Smooth muscle cell (in vitro differentiated cells): ENCODE results near the gene VWC2L. TPM values are rescaled to one million over a fixed set of nuclear protein-coding genes. Genes with fewer than 3 reads are reported as not detected.

ENCODE experiments used
- DNase-seq: peaks from one replicate; lab custom pipeline; 2025; ENCODE audit not compliant: unreplicated experiment; lab: John Stamatoyannopoulos, UW
- H2AFZ ChIP-seq: fragments of 200-600 bp; sonication (generic); 2 replicates; pipeline ENCODE4 v1.6.0; 2016; ENCODE audit warnings: antibody characterized with exemption, low read depth, mild to moderate bottlenecking
- H3F3A ChIP-seq: fragments of 200-600 bp; sonication (generic); 2 replicates; pipeline ENCODE4 v1.6.0; 2017; ENCODE audit warnings: antibody characterized with exemption, low read depth
- H3K27ac ChIP-seq: fragments of 200-600 bp; sonication (generic); 2 replicates; pipeline ENCODE4 v1.5.1; 2016; ENCODE audit warnings: low read depth, mild to moderate bottlenecking
- H3K27me3 ChIP-seq: fragments of 200-600 bp; sonication (generic); 2 replicates; pipeline ENCODE4 v1.6.1; 2016; ENCODE audit warnings: low read depth, mild to moderate bottlenecking
- H3K36me3 ChIP-seq: fragments of 200-600 bp; sonication (generic); 2 replicates; pipeline ENCODE4 v1.5.1; 2016; ENCODE audit warnings: low read depth
- H3K4me1 ChIP-seq: fragments of 200-600 bp; sonication (generic); 2 replicates; pipeline ENCODE4 v1.5.1; 2016; ENCODE audit warnings: low read depth
- H3K4me2 ChIP-seq: fragments of 200-600 bp; sonication (generic); 2 replicates; pipeline ENCODE4 v1.6.0; 2016; ENCODE audit warnings: mild to moderate bottlenecking
- H3K4me3 ChIP-seq: fragments of 200-600 bp; sonication (generic); 2 replicates; pipeline ENCODE4 v1.5.1; 2016; ENCODE audit warnings: mild to moderate bottlenecking
- H3K79me2 ChIP-seq: fragments of 200-600 bp; sonication (generic); 2 replicates; pipeline ENCODE4 v1.6.0; 2016; ENCODE audit warnings: low read depth, mild to moderate bottlenecking
- H3K9ac ChIP-seq: fragments of 200-600 bp; sonication (generic); 2 replicates; pipeline ENCODE4 v1.6.0; 2016; ENCODE audit warnings: low read depth
- H3K9me3 ChIP-seq: fragments of 200-600 bp; sonication (generic); replicated peaks from 2 replicates; pipeline ENCODE4 v1.5.1; 2016; ENCODE audit warnings: low read depth
- H4K20me1 ChIP-seq: fragments of 200-600 bp; sonication (generic); 2 replicates; pipeline ENCODE4 v1.6.0; 2016; ENCODE audit warnings: low read depth
- WGBS: methylation state at CpG from one replicate; pipeline ENCODE4 v1.1.7; 2016; ENCODE audit warnings: low lambda C conversion rate; 5-methylcytosine and 5-hydroxymethylcytosine counted together
- polyA plus RNA-seq: library from polyadenylated mRNA; unstranded; fragments of >200 nt; fragmentation: Nextera tagmentation; extraction: Ambion mirVana; gene quantifications from 2 replicates; pipeline ENCODE4 v1.2.1, GENCODE V29; 2016
- total RNA-seq: library from RNA; depleted of rRNA; stranded (reverse); fragments of >200 nt; gene quantifications from 2 replicates; pipeline ENCODE4 v1.2.3, GENCODE V29; 2014
- TF ChIP-seq, protein P1 (sequence below): fragments of 200-600 bp; sonication (generic); IDR thresholded peaks from 2 replicates; pipeline ENCODE4 v1.5.1; 2017; ENCODE audit warnings: borderline replicate concordance, mild to moderate bottlenecking, antibody characterized with exemption; ENCODE audit not compliant: insufficient read depth, poor library complexity, severe bottlenecking

The VWC2L gene
- total and polyA plus RNA-seq, 2 experiments from 2014 or later: not detected

DNA sequence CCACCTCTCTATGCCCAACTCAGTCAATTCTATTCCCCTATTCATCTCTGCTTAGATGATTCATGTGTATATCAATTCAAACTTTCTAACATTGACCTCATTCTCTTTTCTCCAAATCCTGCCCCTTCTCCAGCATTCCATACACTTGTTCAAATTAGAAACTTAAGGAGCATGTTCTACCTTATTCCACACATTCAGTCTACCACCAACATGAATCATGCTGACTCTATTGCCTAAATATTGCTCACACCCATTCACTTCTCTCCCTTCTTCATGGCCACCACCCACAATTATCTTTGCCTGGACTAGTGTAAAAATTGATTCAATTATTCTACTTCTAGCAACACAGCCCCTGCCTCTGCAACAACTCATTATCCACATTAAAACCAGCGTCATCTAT is 147.5 kb downstream of the VWC2L start:
- DNase-seq: no peak
- Histone ChIP-seq H3F3A (no peaks in the 10 kb centered on the region), H2AFZ (no peak overlapping the region), H3K4me1 (no peaks in the 10 kb centered on the region), H3K27ac (no peak overlapping the region), H3K9ac (no peak overlapping the region), H3K36me3 (no peaks in the 10 kb centered on the region), H3K27me3 (no peaks in the 10 kb centered on the region), H4K20me1 (no peaks in the 10 kb centered on the region), H3K79me2 (no peaks in the 10 kb centered on the region), H3K4me2 (no peak overlapping the region), H3K4me3 (no peak overlapping the region), H3K9me3 (no peaks in the 10 kb centered on the region)
- TF ChIP-seq, protein P1, sequence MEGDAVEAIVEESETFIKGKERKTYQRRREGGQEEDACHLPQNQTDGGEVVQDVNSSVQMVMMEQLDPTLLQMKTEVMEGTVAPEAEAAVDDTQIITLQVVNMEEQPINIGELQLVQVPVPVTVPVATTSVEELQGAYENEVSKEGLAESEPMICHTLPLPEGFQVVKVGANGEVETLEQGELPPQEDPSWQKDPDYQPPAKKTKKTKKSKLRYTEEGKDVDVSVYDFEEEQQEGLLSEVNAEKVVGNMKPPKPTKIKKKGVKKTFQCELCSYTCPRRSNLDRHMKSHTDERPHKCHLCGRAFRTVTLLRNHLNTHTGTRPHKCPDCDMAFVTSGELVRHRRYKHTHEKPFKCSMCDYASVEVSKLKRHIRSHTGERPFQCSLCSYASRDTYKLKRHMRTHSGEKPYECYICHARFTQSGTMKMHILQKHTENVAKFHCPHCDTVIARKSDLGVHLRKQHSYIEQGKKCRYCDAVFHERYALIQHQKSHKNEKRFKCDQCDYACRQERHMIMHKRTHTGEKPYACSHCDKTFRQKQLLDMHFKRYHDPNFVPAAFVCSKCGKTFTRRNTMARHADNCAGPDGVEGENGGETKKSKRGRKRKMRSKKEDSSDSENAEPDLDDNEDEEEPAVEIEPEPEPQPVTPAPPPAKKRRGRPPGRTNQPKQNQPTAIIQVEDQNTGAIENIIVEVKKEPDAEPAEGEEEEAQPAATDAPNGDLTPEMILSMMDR: no peak
- 91% methylated on average over 1 of the region's 1 CpG for WGBS

DNA sequence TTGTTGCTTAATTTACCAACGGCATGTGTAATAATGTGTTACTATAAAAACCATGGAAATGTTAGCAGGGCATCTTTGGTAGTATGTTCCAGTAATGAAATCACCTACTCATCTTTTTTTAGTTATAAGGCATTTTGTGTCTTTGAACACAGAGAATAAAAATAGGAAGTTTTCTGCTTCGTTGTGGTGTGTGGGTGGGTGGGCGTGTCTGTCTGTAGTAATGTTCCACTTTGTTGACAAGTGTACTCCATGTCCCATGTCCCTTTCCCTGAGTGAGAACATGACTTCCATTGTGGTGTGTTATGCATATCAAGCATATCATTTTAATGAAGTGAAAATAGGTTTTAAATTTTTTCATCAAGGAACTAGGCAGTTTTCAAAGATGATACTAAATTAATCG is 149.3 kb downstream of the VWC2L start:
- H3K27ac ChIP-seq: no peak overlapping the region
- no peaks in the 10 kb centered on the region for H4K20me1 ChIP-seq
- H3K79me2 ChIP-seq: no peaks in the 10 kb centered on the region
- H3K27me3 ChIP-seq: no peaks in the 10 kb centered on the region
- H3K36me3 ChIP-seq: no peaks in the 10 kb centered on the region
- H2AFZ ChIP-seq: no peak overlapping the region
- no peak for DNase-seq
- no peaks in the 10 kb centered on the region for H3K9me3 ChIP-seq
- WGBS: 87% methylated on average over 4 of the region's 4 CpGs
- H3F3A ChIP-seq: no peaks in the 10 kb centered on the region
- TF ChIP-seq, protein P1: no peak
- H3K4me1 ChIP-seq: no peaks in the 10 kb centered on the region
- no peak overlapping the region for H3K4me2 ChIP-seq
- no peak overlapping the region for H3K4me3 ChIP-seq
- no peak overlapping the region for H3K9ac ChIP-seq

DNA sequence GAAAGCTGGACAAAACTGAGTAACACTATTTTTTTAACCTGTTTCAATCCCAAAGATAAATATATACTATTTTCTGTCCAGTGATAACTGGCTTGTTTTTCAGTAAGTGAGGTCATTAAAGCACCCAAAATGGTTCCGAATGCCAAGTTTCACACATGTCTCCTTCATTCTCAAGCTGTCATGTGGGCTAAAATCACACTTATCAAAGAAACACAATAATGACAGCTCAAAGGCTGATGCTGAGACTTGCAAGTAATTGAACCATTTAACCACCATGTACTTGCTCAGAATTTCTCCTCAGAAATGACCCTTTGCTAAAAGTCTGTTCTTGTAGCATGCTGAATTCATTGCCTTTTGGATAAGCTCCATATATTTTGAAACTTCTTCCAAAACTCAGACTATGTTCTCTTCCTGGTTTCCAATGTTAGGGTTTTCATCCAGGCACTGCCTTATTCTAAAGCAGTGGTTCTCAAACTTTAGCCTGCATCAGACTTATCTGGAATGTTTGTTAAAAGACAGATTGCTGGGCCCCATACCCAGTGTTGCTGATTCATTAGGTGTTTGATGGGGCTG is 149.8 kb downstream of the VWC2L start:
- Histone ChIP-seq H3K4me1 (no peaks in the 10 kb centered on the region), H3K9me3 (no peaks in the 10 kb centered on the region), H3K4me3 (no peak overlapping the region), H3K27ac (no peak overlapping the region), H3K36me3 (no peaks in the 10 kb centered on the region), H2AFZ (no peak overlapping the region), H4K20me1 (no peaks in the 10 kb centered on the region), H3K4me2 (no peak overlapping the region), H3K27me3 (no peaks in the 10 kb centered on the region), H3K79me2 (no peaks in the 10 kb centered on the region), H3K9ac (no peak overlapping the region), H3F3A (no peaks in the 10 kb centered on the region)
- WGBS: 100% methylated on average over 1 of the region's 1 CpG
- TF ChIP-seq, protein P1: no peak
- DNase-seq: no peak

DNA sequence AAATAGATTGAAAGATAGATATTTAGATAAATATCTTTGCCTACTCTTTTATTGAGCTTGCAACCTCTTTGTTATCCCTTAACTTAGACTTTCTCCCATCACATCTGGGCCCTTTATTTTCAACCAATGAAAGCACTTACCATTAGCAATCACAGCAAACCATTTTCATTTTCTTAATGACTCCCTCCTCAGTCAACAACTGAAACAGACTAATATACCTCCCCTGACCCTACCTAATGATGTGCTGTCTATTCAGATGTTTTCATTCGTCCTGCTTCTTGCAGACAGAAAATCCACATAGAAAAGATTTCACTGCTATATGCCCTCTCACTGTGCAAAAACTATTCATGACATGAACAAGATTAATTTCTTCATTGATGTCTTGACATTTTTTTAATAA is 154.4 kb downstream of the VWC2L start:
- no peaks in the 10 kb centered on the region for H3K36me3 ChIP-seq
- no peaks in the 10 kb centered on the region for H3F3A ChIP-seq
- WGBS: 93% methylated on average over 1 of the region's 1 CpG
- no peaks in the 10 kb centered on the region for H3K4me1 ChIP-seq
- no peak overlapping the region for H3K9ac ChIP-seq
- no peak overlapping the region for H3K4me2 ChIP-seq
- H3K4me3 ChIP-seq: no peak overlapping the region
- TF ChIP-seq, protein P1: no peak
- H3K79me2 ChIP-seq: no peaks in the 10 kb centered on the region
- no peaks in the 10 kb centered on the region for H4K20me1 ChIP-seq
- no peak for DNase-seq
- H3K9me3 ChIP-seq: no peaks in the 10 kb centered on the region
- H2AFZ ChIP-seq: no peak overlapping the region
- no peaks in the 10 kb centered on the region for H3K27me3 ChIP-seq
- H3K27ac ChIP-seq: no peak overlapping the region
